CD4-positive, alpha-beta T cell (primary cell): ENCODE measurements around the gene OASL. TPM values are rescaled to one million over a fixed set of nuclear protein-coding genes. Genes with fewer than 3 reads are reported as not detected.
"Not testable (repeated sequence)": the region's sequence is repeated elsewhere in the genome, so short reads cannot be mapped to it uniquely, and the experiment has no call there.

Experiments
- ATAC-seq: fragments of 200-7000 bp; cut with Tn5 transposase; one replicate; pipeline ENCODE4 v1.10.0; 2022; ENCODE audit warnings: mild to moderate bottlenecking; ENCODE audit not compliant: poor library complexity
- CTCF ChIA-PET: fragments of 350-600 bp; sonication (Branson Sonifier 250); formaldehyde crosslinking; loops from one replicate; lab custom pipeline; 2021; ENCODE audit warnings: antibody characterized with exemption, inconsistent platforms; lab: Charles Lee
- POLR2A ChIA-PET: fragments of 350-600 bp; sonication (Branson Sonifier 250); formaldehyde crosslinking; loops from one replicate; lab custom pipeline; 2021; ENCODE audit warnings: antibody characterized with exemption, inconsistent platforms; lab: Charles Lee
- DNase-seq, 14 experiments: peaks; one replicate each; pipeline ENCODE4 v3.0.0-alpha.2; 2013 to 2020; ENCODE audit warnings: mixed read lengths in 2 of 14
- H3K27ac ChIP-seq, 2 donors: one replicate each; pipeline versions ENCODE4 v1.5.1 to v1.7.0; 2013; ENCODE audit warnings: low read length in 2 of 2, low read depth in 1 of 2, mild to moderate bottlenecking in 1 of 2
- H3K27me3 ChIP-seq, 2 experiments: 1 replicate in 1 of 2; 2 replicates in 1 of 2; pipeline versions ENCODE4 v1.6.1 to v1.7.0; 2013; ENCODE audit warnings: low read length in 2 of 2, control low read depth in 1 of 2, mild to moderate bottlenecking in 1 of 2, moderate library complexity in 1 of 2; ENCODE audit not compliant: insufficient read depth in 2 of 2, control insufficient read depth in 1 of 2
- H3K36me3 ChIP-seq: one replicate; pipeline ENCODE4 v1.6.1; 2013; ENCODE audit warnings: low read length, control low read depth; ENCODE audit not compliant: insufficient read depth
- H3K4me1 ChIP-seq: one replicate; pipeline ENCODE4 v1.6.1; 2013; ENCODE audit warnings: low read length, control low read depth; ENCODE audit not compliant: insufficient read depth
- H3K4me3 ChIP-seq: one replicate; pipeline ENCODE4 v1.5.1; 2013; ENCODE audit warnings: mild to moderate bottlenecking, low read length, moderate library complexity
- H3K9me3 ChIP-seq, 2 experiments: 1 replicate in 1 of 2; 2 replicates in 1 of 2; pipeline versions ENCODE4 v1.6.1 to v1.7.0; 2013; ENCODE audit warnings: low read length in 2 of 2, mild to moderate bottlenecking in 2 of 2, control low read depth in 1 of 2, moderate library complexity in 1 of 2; ENCODE audit not compliant: control insufficient read depth in 1 of 2, insufficient read depth in 1 of 2
- H3K27ac Mint-ChIP-seq: one replicate; pipeline ENCODE4 v1.8.0; 2020; ENCODE audit warnings: mixed read lengths
- H3K27me3 Mint-ChIP-seq: one replicate; pipeline ENCODE4 v1.8.0; 2021; ENCODE audit warnings: mixed read lengths
- H3K36me3 Mint-ChIP-seq: one replicate; pipeline ENCODE4 v1.8.0; 2021; ENCODE audit warnings: low read depth, mixed read lengths
- H3K4me1 Mint-ChIP-seq: one replicate; pipeline ENCODE4 v1.8.0; 2021; ENCODE audit warnings: low read depth, mixed read lengths
- H3K4me3 Mint-ChIP-seq: one replicate; pipeline ENCODE4 v1.8.0; 2020; ENCODE audit warnings: mild to moderate bottlenecking, mixed read lengths
- H3K9me3 Mint-ChIP-seq: one replicate; pipeline ENCODE4 v1.8.0; 2020; ENCODE audit warnings: mixed read lengths
- intact Hi-C, 2 experiments: fragments of 100-400 bp; cut with DNase I in 1 of 2; cut with micrococcal nuclease in 1 of 2; formaldehyde crosslinking; loops; one replicate each; pipeline versions ENCODE4 v1.15.1 to v1.9.0; 2023 to 2025; cut with DNase I, micrococcal nuclease
- total RNA-seq, 174 experiments: library from RNA in 2 of 174; stranded (reverse) in 2 of 174; gene quantifications; one replicate each; pipeline ENCODE4 v1.2.3 and lab custom pipeline; 2021 to 2026
- TF ChIP-seq, protein P1 (sequence below): fragments of 200-600 bp; IDR thresholded peaks from one replicate; pipeline ENCODE4 v1.8.0; 2022; ENCODE audit warnings: antibody characterized with exemption, mild to moderate bottlenecking

The OASL gene
- total RNA-seq, 2 experiments from 2014 or later, result 33.0 to 34.7 TPM

GRCh38 chr12:121072147-121072546 is 33.1 kb upstream of the OASL start:
- CTCF ChIA-PET, result interaction anchor here (1.8 kb wide), 1 partner anchor 13 kb away, joined by 5 read pairs; no protein-coding TSS in a partner anchor
- Mint-ChIP-seq H3K4me1 (no peaks in the 10 kb centered on the region), H3K36me3 (no peaks in the 10 kb centered on the region), H3K9me3 (peaks cover 6% of the 10 kb centered on the region), H3K27me3 (no peaks in the 10 kb centered on the region), H3K4me3 (no peak overlapping the region), H3K27ac (no peak overlapping the region)
- POLR2A ChIA-PET, result no interaction called here
- H3K27ac ChIP-seq, result no peak overlapping the region
- no peak for ATAC-seq
- H3K4me1 ChIP-seq, result no peaks in the 10 kb centered on the region
- TF ChIP-seq, protein P1, sequence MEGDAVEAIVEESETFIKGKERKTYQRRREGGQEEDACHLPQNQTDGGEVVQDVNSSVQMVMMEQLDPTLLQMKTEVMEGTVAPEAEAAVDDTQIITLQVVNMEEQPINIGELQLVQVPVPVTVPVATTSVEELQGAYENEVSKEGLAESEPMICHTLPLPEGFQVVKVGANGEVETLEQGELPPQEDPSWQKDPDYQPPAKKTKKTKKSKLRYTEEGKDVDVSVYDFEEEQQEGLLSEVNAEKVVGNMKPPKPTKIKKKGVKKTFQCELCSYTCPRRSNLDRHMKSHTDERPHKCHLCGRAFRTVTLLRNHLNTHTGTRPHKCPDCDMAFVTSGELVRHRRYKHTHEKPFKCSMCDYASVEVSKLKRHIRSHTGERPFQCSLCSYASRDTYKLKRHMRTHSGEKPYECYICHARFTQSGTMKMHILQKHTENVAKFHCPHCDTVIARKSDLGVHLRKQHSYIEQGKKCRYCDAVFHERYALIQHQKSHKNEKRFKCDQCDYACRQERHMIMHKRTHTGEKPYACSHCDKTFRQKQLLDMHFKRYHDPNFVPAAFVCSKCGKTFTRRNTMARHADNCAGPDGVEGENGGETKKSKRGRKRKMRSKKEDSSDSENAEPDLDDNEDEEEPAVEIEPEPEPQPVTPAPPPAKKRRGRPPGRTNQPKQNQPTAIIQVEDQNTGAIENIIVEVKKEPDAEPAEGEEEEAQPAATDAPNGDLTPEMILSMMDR, result no peak
- intact Hi-C loops, result no loop called here
- H3K4me3 ChIP-seq, result no peak overlapping the region
- no peaks in the 10 kb centered on the region for H3K36me3 ChIP-seq
- no peak for DNase-seq
- peaks cover 8 to 19% of the 10 kb centered on the region in 2 experiments for H3K9me3 ChIP-seq
- H3K27me3 ChIP-seq, result no peaks in the 10 kb centered on the region

GRCh38 chr12:121069206-121069605 is 30.2 kb upstream of the OASL start:
- H3K36me3 Mint-ChIP-seq, result no peaks in the 10 kb centered on the region
- Histone ChIP-seq H3K27me3 (no peaks in the 10 kb centered on the region), H3K4me3 (no peak overlapping the region), H3K4me1 (no peaks in the 10 kb centered on the region), H3K27ac (no peak overlapping the region), H3K36me3 (no peaks in the 10 kb centered on the region), H3K9me3 (peaks cover 3 to 19% of the 10 kb centered on the region in 2 experiments)
- H3K27me3 Mint-ChIP-seq, result no peaks in the 10 kb centered on the region
- ChIA-PET POLR2A (no interaction called here), CTCF (no interaction called here)
- no peak for DNase-seq
- peaks cover 9% of the 10 kb centered on the region for H3K4me1 Mint-ChIP-seq
- TF ChIP-seq, protein P1, result no peak
- H3K27ac Mint-ChIP-seq, result no peak overlapping the region
- peaks cover 6% of the 10 kb centered on the region for H3K9me3 Mint-ChIP-seq
- intact Hi-C loops, result no loop called here
- H3K4me3 Mint-ChIP-seq, result no peak overlapping the region
- no peak for ATAC-seq

- ChIA-PET CTCF (no interaction called here), POLR2A (interaction anchor here (0.6 kb wide), 1 partner anchor 163 kb away, joined by 3 read pairs; no protein-coding TSS in a partner anchor)
- TF ChIP-seq, protein P1, result no peak
- Mint-ChIP-seq H3K4me3 (no peak overlapping the region), H3K36me3 (no peaks in the 10 kb centered on the region), H3K9me3 (no peaks in the 10 kb centered on the region), H3K27me3 (no peaks in the 10 kb centered on the region), H3K27ac (no peak overlapping the region), H3K4me1 (peaks cover 13% of the 10 kb centered on the region)
- intact Hi-C loops, result no loop called here
- DNase-seq, result no peak
- Histone ChIP-seq H3K4me1 (peaks cover 6% of the 10 kb centered on the region), H3K36me3 (no peaks in the 10 kb centered on the region), H3K27me3 (no peaks in the 10 kb centered on the region), H3K27ac (no peak overlapping the region), H3K4me3 (no peak overlapping the region), H3K9me3 (no peaks in the 10 kb centered on the region)
- ATAC-seq, result no peak
Measured at GRCh38 chr12:121065345-121065744, 26.3 kb upstream of the OASL start.

DNA sequence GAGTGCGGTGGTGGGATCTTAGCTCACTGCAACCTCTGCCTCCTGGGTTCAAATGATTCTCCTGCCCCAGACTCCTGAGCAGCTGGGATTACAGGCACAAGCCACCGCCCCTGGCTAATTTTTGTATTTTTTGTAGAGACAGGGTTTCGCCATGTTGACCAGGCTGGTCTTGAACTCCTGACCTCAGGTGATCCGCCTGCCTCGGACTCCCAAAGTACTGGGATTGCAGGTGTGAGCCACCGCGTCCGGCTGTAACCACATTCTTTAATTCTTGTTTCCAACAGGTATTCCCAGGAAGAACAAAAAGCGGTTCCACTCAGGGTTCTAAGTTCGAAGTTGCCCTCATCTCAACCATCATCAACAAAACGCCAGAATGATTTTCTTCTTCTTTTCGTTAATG is 25.5 kb upstream of the OASL start:
- intact Hi-C loops, result loop anchor here in 1 of 2 experiments (5.0 kb wide), 1 partner anchor 48 kb away; no protein-coding TSS in a partner anchor
- H3K27ac Mint-ChIP-seq, H3K36me3 Mint-ChIP-seq, H3K36me3 ChIP-seq, H3K4me3 ChIP-seq, H3K27ac ChIP-seq, H3K4me3 Mint-ChIP-seq, DNase-seq, CTCF ChIA-PET, ATAC-seq, H3K27me3 Mint-ChIP-seq, H3K9me3 ChIP-seq, H3K27me3 ChIP-seq, H3K9me3 Mint-ChIP-seq: not testable (repeated sequence)
- H3K4me1 ChIP-seq, result peaks cover 13% of the 10 kb centered on the region
- peaks cover 18% of the 10 kb centered on the region for H3K4me1 Mint-ChIP-seq
- POLR2A ChIA-PET, result interaction anchor here (0.6 to 1.5 kb wide), 2 partner anchors 28 to 162 kb away, joined by 3 read pairs; no protein-coding TSS in a partner anchor
